NAMALWA (cell line): Measurements from ENCODE around the gene RIN1.
"Not testable (repeated sequence)": the region's sequence is repeated elsewhere in the genome, so short reads cannot be mapped to it uniquely, and the experiment has no call there.

Experiments used
- DNase-seq: peaks from one replicate; pipeline ENCODE4 v3.0.0-alpha.2; 2015; ENCODE audit warnings: low spot score

Gene RIN1

DNA sequence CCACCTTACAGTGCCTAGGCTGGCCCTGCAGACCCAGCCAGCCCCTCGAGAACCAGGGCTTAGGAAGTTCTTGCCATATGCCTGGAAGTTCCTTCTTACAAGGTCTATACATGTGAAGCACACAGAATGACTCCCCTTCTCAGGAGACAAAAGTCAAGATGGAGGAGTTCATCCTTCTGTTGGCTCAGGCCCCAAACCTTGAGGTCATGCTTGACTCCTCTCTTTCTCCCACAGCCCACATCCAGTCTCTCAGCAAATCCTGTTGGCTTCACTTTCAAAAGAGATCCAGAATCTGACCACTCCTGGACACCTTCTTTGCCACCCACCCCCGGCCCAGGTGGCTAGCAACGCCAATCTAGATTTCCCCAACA lies 17.6 kb downstream of the RIN1 start:
- no peak for DNase-seq

DNA sequence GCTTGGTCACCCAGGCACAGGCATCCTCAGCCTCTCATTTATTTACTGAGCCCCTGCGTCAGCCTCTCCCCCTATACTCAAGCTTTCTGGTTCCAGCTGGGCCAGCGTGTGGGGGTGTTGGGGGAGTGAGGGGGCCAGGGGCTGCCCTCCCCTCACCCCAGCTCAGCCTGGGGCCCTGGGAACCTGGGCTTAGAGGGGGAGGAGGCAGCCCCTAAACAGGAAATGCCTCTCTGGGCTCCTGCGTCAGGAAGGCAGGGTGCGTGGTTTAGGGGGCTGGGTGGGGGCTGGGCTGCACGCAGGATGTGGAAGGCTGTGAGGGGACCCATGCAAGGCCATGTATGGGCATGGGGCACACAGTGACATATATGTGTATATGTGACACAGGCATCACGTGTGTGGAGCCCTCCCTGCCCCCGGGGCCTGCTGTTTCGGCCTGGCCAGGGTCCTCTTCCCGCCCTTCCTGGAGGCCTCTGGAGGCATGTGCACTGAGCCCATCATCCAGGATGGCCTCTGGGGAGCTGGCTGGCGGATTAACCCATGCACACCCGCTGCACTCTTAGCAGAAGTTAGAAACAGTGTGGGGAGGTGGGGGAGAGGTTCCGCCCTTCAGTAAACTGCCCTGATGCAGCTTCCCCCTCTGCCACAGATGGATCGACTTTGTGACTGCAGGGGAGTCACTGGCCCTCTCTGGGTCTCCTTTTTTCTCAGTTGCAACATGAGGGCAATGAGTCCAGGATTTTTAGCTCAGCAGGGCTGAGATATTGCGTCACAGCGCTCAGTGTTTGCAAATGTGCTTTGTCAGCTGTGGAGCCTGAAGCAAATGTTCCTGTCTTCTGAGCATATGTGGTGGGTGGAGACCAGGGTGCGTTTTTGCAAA lies 18.3 kb downstream of the RIN1 start:
- peak; percentile 72 for DNase-seq

DNA sequence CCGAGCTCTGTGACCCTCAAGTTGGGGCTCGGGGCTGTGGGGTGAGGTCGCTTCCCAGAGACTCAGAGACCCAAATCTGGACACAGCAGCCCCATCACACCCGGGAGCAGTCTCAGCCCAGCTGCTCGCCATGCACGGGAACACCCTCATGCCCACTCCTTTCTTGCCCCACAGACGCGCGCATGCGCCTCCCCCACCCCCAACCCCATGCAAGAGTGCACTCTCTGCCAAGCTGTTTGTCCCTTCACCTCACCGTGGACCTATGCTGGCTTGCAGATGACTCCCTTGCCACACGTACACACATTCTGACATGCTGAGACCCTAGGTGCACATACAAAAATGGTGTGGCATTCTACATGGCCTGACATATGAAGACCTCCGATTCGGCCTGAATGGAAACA lies 18.9 kb downstream of the RIN1 start:
- peak; percentile 70 for DNase-seq

- no peak for DNase-seq
These were observed 19.4 kb downstream of the RIN1 start, which contains the start of gene CD248 for GRCh38 chr11:66316849-66317251. Gene CD248 (minus strand): TSS chr11:66317044. CDS start chr11:66317027, 17 bp downstream.

DNA sequence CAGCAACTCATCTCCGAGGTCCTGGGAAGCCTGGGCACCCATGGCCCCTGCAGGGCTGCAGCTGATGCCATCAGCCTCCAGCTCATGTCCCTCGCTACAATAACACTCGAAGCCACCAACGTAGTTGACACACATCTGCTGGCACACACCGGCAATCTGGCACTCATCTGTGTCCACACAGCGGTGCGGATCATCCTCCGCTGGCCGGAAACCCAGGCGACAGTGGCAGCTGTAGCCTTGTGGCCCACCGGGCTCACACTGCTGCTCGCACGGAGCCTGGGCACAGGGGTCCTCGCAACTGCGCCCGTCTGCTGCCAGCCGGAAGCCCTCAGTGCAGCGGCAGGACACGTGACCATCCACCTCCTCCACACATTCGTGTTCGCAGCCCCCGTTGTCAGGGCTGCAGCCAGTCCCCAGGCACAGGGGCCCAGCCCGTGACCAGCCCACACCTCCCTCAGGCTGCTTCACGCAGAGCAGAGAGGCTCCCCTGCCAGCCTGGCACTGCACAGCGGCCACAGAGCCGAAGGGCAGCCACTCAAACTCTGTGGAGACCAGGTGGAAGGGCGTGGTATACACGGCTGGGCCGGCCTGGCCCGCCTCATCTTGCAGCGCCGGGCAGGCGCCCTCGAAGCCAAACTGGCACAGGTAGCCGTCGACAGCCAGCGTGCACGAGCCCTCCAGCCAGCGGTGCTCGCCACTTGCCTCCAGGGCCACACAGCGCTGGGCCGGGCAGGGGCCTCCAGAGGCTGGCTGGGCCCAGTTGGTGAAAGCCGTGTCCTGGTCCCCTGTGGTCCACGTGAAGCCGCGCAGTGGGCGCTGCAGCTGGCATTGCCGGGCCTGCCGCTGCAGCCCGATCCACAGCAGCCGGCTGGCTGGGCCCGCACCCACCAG lies 20.1 kb downstream of the RIN1 start:
- DNase-seq, result no peak

DNA sequence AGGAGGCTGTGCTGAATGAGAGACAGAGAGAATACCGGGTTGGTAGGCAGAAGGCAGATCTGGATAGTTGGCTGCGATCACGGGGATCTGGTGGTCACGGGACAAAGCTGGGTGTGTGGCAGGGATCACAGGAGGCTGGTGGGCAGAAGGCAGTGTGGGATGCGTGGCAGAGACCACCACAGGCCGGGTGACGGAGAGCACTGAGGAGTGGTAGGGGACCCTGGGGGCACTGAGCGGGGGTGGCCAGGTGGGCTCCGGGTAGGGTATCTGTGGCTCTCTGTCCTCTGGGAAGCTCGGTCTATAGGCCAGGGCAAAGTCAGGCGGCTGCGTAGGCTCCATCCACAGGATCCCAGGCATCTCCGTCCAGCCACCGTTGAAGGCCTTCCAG lies 20.7 kb downstream of the RIN1 start:
- DNase-seq, result no peak

- DNase-seq, result no peak
These were observed 21.4 kb downstream of the RIN1 start for GRCh38 chr11:66314561-66315497.

GRCh38 chr11:66314186-66314501 lies 22.1 kb downstream of the RIN1 start:
- no peak for DNase-seq

GRCh38 chr11:66313321-66314185 lies 22.7 kb downstream of the RIN1 start:
- DNase-seq, result no peak

- peak; percentile 98 for DNase-seq
These were observed 23.5 kb downstream of the RIN1 start for GRCh38 chr11:66312549-66313320.

GRCh38 chr11:66311965-66312548 lies 24.2 kb downstream of the RIN1 start:
- peak; percentile 97 for DNase-seq

GRCh38 chr11:66311470-66311964 lies 24.7 kb downstream of the RIN1 start:
- DNase-seq, result no peak

DNA sequence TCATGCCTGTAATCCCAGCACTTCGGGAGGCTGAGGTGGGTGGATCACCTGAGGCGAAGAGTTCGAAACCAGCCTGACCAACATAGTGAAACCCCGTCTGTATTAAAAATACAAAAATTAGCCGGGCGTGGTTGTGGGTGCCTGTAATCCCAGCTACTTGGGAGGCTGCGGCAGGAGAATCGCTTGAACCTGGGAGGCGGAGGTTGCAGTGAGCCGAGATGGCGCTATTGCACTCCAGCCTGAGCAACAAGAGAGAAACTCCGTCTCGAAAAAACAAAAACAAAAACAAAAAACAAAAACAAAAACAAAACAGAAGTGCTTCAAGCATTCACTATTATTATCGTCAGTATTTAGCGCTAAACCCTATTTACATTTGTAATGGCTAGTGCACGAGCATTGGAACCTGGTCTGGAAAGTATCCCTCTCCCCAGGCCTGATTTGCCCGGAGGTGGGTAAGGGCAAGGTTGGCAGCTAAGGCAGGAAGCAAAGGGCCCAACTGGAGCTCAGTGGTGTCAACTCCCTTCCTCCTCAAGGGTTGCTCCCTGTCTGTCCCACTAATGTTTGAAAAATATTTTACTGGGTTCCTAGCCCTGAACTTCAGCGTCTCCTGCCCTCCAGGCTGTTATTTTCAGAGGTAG lies 25.3 kb downstream of the RIN1 start:
- not testable (repeated sequence) for DNase-seq

GRCh38 chr11:66310324-66310723 lies 25.9 kb downstream of the RIN1 start:
- DNase-seq, result no peak

DNA sequence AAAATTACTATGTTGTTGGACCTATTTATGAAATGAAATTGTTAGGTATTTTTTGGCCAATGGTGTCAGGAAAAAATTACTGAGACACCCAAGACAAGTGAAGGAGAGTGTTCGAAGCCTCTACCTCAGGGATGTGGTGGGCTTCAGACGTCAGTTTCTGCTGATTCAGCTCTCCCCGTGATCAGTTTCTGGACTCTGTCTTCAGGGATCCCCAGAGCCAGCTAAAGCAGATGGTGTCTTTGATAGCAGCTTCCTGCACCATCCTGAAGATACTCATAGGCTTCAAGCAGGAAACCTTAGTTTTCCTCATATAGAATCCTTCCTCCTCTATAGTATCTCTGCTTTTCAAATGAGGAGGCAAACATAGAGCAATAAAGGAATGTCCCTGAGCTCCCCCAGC lies 26.8 kb downstream of the RIN1 start:
- no peak for DNase-seq

GRCh38 chr11:66302656-66303055 lies 33.6 kb downstream of the RIN1 start:
- DNase-seq, result no peak

GRCh38 chr11:66299186-66299585 lies 37.0 kb downstream of the RIN1 start:
- DNase-seq, result no peak

- no peak for DNase-seq
These were observed 38.6 kb downstream of the RIN1 start for GRCh38 chr11:66297610-66298009.
